Hindlimb muscle (tissue), 1 donor: ENCODE results near the gene LETM1. TPM values are rescaled to one million over a fixed set of nuclear protein-coding genes. Genes with fewer than 3 reads are reported as not detected.

Experiments used
- DNase-seq: peaks from one replicate; pipeline ENCODE4 v3.0.0-alpha.2; 2013
- polyA plus RNA-seq: library from polyadenylated mRNA; unstranded; fragments of 120-200 nt; gene quantifications from one replicate; pipeline ENCODE4 v1.2.1, GENCODE V29; 2013; ENCODE audit not compliant: insufficient read length

Gene LETM1
- polyA plus RNA-seq, 1 donor = 19.7 TPM

GRCh38 chr4:1871471-1872021 is 15.6 kb upstream of the LETM1 start:
- DNase-seq = no peak

GRCh38 chr4:1870578-1871443 is 14.9 kb upstream of the LETM1 start, which contains the start of gene NSD2:
Gene NSD2 (plus strand): TSS chr4:1871393. CDS start chr4:1900655, 29,262 bp downstream.
- peak; percentile 96 for DNase-seq

GRCh38 chr4:1870328-1870577 is 14.3 kb upstream of the LETM1 start:
- DNase-seq = peak; percentile 82

GRCh38 chr4:1869530-1870327 is 13.8 kb upstream of the LETM1 start:
- DNase-seq = no peak

GRCh38 chr4:1868912-1869311 is 13.0 kb upstream of the LETM1 start:
- DNase-seq = no peak

- DNase-seq = no peak
Observed at GRCh38 chr4:1868293-1868692, 12.3 kb upstream of the LETM1 start.

GRCh38 chr4:1866189-1866661 is 10.3 kb upstream of the LETM1 start:
- DNase-seq = no peak

GRCh38 chr4:1864076-1865008 is 8.4 kb upstream of the LETM1 start:
- no peak for DNase-seq

GRCh38 chr4:1863297-1864033 is 7.5 kb upstream of the LETM1 start:
- DNase-seq = no peak

- no peak for DNase-seq
Observed at GRCh38 chr4:1862961-1863296, 7.0 kb upstream of the LETM1 start.

GRCh38 chr4:1862055-1862911 is 6.3 kb upstream of the LETM1 start:
- DNase-seq = no peak

GRCh38 chr4:1859389-1859753 is 3.4 kb upstream of the LETM1 start:
- no peak for DNase-seq

GRCh38 chr4:1857931-1858330 is 2.0 kb upstream of the LETM1 start:
- DNase-seq = no peak

GRCh38 chr4:1856943-1857699 is 1.2 kb upstream of the LETM1 start:
- peak; percentile 43 for DNase-seq

- no peak for DNase-seq
Observed at GRCh38 chr4:1855333-1856070, 454 bp downstream of the LETM1 start.

- no peak for DNase-seq
Observed at GRCh38 chr4:1854752-1855151, 1.2 kb downstream of the LETM1 start.

- DNase-seq = no peak
Observed at GRCh38 chr4:1852904-1853623, 2.9 kb downstream of the LETM1 start.

GRCh38 chr4:1851575-1852410 is 4.2 kb downstream of the LETM1 start:
- DNase-seq = no peak
